Stimulated activated CD8-positive, alpha-beta memory T cell treated with anti-CD3 and anti-CD28 coated beads, Interleukin-7, amount 100 ng/mL, for 4 hours (primary cell): ENCODE results near the gene SEMA5A.
"Not testable (repeated sequence)": the region's sequence is repeated elsewhere in the genome, so short reads cannot be mapped to it uniquely, and the experiment has no call there.

ENCODE experiments used
- DNase-seq, 2 donors: peaks; one replicate each; pipeline ENCODE4 v3.0.0-alpha.2; 2020; ENCODE audit warnings: low read depth in 2 of 2

Gene SEMA5A

DNA sequence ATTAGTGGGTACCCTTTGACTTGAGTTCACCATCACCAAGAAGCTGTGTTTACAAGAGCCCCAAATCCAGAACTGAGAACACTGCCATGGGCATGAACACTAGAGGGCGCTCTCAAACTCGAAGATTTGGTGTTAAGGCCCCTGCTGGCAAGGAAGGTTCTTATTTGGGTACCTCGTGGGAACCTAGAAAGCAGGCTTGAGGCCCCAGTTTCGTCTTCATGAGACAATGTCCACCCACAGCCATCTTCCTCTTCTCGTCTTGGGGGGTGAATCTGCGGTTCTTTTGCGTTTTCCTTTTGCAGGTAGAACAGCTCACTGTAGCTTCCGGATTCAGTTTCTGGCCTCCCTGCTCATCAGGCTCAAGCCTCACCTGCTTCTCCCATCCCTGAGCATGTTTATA, 184.0 kb downstream of the SEMA5A start:
- DNase-seq: no peak

DNA sequence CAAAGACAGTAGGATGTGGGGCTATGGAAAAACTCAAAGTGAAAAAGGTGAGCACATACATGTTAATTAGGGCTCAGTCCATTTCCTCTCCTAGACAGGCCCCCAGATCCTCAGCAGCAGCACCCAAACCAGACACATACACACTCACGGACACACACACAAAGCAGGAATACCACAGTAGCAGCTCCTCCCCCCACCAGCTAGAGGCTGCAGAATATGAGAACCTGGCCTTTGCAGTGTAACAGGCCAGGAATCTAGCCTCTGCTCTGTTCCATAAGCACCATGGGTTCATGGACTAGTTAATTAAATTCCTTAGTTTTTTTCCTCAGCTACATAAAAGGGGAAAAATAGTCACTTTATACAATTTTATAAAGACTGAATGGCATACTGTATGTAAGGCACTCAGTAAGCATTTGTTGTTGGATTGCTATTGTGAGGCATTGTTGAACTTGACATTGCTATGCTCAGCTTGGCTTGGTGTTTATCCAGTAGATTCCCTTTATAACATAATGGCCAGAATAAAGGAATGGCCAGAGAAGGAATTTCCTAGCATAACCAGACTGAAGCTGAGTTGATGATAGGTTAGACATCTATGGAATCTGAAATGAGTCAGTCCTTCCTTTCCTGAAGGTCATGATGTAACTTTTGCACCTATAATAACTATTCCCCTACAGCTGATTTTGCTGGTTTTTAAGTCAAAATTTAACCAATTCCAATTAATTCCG, 186.8 kb downstream of the SEMA5A start:
- no peak for DNase-seq

DNA sequence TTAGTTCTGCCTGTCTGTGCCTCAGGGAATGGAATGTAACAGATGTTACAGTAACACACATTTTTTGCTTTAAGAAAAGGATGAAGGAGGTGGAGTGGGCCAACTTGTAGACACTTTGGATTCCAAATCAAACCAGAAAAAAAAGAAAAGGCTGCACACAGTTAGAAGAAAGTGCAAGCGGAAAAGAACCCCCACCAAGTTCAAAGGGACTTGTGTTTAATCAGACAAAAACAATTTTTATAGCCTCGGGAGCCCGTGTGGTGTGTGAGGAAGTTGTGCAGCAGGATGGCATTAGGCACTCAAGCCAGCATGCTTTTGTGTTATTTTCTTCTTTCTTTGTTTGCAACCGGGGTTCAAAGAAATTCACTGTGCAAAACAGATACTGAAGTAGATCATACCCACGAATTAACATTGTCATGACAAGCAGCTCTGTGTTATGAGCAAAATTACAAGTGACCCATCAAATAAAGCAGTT, 189.5 kb downstream of the SEMA5A start:
- DNase-seq: no peak

DNA sequence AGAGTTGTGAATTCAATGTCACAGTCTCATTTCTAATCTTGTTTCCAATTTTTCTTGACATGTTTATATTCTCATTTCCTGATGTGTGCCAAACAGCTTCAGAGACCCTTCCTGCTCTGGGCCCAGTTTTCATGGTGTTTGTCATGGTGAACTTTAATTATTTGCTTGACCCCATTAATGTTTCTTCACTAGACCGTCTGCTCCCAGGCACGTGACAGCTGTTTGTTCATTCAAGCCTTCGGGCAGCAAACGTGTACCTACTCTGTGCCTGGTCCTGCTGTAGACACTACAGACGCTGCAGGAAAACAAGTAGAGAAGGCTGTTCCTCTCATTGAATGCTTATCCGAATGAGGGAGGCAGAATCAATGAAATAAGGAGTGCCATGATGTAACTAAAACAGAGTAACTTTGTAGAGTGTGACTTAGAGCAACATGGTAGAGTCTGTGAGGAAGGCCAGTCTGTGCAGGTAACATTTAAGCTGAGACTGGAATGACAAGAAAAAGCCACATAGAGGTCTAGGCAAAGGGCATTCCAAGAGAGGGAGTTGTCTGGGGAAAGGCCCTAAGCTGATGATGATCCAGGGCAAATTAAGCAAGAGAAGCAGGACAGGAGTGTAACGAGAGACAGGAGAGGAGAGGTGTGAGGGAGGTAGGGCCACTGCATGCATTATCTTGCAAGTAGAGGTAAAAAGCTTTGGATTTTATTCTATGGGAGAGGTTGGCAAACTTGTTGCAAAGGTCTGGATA, 191.4 kb downstream of the SEMA5A start:
- no peak for DNase-seq

DNA sequence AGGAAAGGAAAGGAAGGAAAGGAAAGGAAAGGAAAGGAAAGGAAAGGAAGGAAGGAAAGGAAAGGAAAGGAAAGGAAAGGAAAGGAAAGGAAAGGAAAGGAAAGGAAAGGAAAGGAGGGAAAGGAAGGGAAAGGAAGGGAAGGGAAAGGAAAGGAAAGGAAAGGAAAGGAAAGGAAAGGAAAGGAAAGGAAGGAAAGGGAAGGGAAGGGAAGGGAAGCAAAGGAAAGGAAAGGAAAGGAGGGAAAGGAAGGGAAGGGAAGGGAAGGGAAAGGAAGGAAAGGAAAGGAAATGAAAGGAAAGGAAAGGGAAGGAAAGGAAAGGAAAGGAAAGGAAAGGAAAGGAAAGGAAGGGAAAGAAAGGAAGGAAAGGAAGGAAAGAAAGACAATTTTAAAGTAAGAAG, 192.8 kb downstream of the SEMA5A start:
- DNase-seq: not testable (repeated sequence)

DNA sequence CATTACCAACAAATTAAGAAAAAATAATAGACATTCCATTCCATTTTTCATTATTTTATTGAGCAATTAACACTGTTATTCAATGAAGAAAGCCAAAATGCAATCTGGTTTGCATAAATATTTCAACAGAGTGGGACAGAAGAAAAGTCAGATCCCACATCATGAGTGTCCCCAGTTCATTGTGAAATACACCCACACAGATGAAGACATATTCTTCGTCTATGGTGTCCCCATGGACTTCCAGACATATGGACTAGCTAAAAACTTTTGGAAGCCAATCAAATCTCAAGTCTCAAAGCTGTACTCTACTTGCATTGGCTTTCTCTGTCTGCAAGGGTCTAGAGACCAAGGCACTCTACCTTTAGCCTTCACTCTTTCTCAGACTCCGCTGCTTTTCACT, 194.3 kb downstream of the SEMA5A start:
- DNase-seq: no peak

DNA sequence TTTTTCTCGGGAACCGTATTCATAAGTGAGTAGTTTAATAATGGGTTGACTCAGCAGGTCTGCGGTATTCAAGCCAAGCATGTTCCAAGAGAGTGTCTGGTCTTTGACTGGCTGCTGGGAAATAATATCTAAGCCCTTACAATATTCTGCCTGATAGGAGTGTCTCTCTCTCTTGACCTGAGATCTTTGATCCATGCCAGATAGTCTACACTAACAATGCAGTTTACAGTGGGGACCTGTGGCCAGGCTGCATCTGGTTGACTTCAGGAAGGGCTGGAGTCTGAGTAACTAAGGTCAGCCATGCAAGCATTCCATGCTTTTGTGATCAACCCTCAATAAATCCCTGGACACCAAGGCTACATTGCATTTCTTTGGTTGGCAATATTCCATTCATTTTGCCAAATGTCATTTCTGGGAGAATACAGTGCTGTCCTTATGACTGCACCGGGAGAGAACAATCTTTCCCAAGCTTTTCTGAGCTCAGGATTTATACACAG, 195.5 kb downstream of the SEMA5A start:
- DNase-seq: no peak

DNA sequence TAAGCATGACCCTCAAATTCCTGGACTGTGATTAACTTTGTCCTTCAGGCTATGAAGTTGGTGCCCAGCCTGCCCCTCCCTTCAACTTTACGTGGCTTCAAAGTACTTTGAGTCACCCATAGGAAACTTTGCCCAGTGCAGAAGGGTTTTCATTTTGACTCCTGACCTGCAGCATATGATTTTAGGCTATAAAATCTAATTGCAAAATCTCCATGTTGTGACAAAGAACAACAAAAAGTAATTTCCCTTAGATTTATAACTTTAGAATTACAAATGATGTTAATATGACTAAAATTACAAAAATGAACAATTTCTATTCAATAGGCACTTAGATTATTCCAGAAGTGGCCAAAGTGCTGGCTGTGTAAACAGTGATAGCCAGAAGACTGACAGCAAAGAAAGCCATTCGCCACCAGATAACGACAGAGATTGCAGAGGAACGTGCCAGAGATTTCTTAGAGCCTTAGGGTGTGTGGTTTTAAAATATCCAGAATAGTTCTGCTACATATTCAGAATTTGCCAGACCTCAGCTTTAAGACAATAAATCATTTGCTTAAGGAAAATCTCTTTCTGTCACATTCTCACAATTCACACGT, 197.4 kb downstream of the SEMA5A start:
- no peak for DNase-seq

DNA sequence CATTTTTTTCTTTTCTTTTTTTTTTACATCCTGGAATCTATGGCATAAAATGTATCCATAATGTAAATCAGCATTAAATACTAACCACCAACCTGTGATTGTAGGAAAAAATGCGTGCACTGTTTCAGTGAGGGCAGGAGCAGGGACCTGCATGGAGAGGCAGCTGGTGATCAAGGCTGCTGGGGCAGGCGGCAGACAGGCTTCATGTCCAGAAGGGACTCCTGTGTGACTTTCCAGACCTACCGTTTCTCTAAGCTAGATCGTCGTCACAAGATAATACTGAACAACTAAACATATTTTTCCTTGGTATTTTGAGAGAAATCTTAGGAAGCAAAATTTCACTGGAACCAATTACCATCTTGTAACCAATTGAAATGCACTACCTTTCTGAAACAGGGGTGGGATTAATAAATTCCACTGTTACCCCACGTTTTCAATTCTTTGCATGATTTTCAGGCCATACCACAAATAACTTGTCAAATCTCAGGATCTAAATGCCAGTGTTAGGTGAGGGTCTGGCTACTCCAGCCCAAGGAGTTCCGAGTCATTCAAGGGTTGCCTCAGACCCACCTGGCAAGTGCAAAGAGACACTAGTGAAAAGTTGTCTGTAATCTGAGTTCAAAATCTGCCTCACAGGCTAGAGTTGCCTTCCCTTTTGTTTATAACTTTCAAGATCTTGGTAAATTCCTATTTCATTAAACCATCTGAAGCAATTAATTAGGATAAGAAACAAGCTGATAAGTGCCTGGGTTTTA, 198.2 kb downstream of the SEMA5A start:
- no peak for DNase-seq

DNA sequence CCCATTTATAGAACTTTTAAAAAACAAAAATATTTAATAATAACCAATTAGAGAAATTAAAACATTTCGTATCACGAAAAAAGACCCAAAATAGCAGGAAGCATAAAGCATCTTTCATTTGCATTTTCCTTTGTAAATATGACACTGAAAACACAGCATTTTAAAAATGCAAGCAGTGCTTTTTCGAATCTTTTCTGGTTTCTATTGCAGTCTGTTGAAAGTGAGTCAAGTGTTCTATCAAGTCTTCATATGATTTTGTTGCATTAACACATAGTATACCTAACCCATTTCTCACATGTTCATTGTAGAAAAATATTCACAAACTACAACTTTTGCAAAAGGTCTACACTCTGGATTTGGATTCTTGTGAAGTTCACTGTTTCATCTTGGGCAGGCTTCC, 198.8 kb downstream of the SEMA5A start:
- DNase-seq: no peak

DNA sequence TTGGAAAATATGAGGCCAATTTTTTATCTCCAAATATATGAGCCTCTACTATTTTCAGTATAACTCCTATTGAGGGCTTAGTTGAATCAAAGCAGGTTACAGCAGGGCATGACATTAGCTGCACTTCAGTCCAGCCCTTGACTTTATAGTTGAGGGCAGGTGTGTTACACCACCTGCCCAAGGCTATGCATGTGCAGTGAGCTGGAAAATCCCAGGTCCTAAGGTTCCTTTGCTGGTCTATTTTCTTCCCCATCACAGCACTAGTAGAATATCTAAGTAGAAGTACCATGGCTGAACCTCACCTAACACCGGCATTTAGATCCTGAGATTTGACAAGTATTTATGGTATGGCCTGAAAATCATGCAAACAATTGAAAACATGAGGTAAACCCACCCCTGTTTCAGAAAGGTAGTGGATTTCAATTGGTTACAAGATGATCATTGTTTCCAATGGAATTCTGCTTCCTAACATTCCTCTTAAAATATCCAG, 201.1 kb downstream of the SEMA5A start:
- no peak for DNase-seq

DNA sequence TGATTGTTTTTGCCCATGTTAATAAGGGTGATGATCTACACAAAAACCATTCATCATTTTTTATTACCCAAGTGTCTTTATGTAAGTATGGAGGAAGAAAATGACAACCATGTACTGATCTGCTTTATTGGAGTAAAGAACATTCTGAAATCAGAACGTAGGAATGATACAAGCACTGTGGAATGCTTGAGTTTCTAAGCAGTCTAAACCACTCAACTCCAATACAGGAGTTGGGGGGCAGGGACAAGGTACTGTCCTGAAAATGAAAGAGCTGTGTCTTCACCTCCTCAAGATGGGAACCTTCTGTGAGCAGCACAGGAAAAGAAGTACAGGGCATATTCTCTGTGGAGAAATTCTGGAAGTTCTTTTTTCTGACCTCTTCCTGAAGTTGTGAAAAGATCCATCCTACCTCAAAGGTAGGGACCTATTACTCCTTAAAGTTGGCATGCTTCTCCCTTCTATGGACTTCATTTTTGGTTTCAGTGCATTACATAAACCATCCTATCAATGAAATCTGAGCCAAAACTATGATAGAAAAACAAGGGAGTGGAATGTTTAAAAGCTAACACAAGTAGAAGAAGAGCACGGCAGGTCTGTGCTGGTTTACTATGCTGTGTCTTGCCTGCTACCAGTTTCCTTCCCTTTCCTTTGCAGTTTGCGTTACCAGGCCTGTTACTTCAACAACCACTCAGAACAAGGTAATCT, 202.6 kb downstream of the SEMA5A start:
- no peak for DNase-seq

DNA sequence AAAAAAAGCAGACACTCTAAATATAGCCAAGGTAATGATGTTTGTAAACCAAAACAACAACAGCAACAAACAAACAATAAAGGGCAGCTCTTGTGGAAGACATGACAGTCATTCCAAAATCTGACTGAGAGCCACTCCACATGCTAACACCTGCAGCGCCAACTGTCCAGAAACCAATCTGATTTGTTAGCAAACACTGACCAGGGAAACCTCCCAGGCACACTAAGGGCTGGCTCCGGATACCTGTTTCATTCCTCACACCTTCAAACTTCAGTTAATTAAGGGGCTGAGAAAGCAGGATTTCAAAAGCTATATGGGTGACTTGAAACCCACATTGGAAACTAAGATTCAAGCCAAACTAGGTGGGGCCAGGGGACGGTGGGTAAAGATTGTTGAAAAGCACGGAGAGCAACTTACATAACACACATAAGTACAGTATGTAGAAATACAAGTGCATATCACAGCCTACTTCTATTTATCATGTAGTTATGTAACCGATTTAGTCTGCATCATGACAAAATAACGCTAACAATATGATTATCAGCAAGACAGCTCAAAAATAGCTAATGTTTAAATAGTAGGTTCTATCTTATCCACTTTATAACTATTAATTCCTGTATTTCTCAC, 203.6 kb downstream of the SEMA5A start:
- no peak for DNase-seq

DNA sequence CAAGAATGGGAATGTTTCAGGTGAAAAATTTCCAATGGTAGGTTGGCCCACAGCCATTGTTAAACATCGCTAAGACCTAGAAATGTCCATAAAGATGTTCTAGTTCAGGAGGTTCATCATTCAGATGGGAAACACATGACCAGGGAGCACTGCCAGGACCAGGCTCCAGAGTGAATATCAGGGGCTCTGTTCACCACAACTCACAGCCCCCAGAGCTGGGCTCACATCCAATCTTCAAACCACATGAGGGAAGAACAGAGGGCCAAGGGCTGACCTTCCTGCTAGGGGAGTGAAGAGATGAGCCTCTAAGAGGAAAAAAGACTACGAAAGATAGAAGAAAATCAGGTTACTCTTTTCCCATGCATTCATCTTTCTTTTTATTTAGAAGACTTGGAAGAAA, 205.8 kb downstream of the SEMA5A start:
- DNase-seq: no peak

DNA sequence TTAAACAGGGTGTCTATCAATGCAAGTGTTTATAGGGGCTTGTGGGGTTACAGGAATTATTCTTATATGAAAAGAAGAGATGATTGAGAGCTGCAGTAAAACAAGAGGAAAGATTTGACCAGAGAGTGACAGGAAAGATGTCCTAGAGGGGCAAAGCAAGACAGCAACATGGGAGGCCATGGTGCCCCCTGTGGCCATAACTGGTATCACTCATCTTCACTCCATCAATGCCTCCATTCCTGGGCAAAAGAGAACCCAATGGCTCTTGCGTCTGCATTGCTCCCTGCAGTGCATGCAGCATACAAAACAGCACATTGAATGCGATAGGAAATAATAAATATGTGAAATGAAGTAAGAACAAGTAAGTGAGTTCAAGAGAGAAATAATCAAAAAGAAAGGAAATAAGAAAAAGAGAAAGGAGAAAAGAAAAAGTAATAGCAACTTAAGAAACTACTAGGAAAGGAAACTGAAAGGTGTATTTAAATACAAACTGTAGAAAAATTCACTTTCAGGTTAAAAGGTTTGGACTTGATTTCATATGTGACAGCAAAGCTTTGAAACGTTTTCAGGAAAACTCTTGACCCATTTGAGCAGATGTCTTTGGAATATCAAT, 206.6 kb downstream of the SEMA5A start:
- no peak for DNase-seq

DNA sequence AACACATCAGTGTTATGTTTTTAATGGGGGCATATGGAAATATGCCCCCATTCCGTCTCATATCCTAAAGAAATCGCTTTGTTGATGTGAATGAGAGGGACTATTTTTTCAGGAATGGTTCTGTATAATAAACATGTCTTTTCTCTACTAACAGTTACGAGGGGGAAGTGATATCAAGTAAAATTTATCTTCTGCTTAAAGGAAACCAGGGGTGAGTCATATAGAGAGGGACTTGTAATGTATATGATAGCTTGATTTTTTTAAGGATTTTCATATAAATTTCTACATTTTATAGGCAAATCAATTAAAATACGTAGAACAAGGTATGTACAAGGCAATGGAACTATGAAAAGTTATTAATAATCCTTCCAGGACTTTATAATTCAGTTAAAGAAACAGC, 207.1 kb downstream of the SEMA5A start:
- DNase-seq: no peak

DNA sequence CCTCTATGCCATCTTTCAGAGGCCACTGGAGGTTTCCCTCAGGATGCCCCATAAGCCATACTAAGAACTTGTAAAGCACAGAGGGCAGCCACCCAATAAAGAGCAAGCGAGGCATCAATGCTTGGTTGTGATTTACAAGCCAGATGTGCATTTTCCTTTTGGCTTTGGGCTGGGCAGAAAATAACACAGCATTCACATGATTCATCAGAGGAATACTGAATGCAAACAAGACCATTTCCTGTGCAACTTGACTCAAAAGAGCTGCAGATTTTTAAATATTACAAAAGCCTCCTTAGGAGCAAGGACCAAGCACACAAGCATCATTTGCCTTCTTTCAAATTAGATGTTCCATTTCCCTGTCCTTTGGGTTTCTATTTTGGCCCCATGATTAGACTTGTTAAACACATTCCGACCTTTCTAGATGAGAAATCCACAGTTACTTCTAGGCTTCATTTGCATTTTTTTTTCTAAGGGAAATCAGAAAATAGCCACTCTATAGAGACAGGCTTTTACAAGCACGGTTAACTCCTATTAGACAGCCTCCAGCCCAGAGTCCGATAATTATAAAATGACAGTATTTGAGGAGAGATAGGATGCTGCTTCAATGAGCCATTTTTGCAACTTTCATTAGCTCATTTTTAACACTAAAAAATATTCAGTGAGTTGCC, 207.8 kb downstream of the SEMA5A start:
- DNase-seq: no peak

DNA sequence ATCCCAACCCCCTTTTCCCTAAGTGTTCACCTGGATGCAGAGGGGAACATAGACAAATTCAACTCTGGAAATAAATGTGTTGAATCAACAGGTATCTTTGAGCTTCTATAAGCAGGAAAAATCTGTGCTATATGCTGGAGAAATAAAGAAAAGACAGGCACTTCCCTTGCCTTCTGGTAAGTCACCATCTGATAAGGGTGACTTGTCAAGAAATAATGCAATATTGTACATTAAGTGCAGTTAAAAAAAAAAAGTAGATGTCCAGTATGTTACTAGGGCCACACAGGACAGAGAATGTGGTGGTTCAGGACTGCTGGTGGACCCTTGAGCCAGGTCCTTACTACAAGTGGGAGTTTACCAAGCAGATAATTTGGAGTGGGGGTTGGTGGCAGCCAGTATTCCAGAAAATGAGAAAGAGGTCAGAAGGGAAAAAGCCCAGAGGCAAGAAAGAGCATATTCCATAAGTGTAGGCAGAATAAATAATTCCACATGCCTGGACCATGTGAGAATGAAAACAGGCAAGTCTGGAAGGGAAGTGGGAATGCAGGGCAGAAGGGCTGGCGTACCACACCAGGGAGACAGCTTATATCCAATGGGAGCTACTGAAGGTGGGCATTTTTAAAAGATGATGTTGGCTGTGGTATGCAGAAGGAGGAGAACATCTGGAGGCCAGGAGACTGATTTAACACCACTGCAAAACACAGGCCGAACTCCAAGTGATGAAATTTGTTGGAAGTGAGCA, 209.9 kb downstream of the SEMA5A start:
- no peak for DNase-seq

DNA sequence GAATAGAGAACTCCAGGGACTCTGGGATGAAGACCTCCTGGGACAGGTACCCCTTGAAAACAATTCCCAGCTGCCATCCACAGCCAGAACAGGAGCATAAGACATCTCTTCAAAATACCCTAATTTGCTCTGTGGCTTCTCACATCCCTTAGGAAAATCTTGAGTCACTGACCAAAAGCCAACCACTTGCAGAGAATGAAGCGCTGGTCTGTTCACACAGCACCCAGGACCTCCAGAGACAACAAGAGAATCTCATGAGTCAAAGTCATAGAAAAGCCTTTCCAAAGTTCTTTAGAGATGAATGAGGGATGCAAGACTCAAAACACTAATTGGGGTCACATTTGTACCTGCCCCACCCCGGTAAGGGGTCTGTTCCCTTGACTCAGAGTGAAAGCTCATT, 210.6 kb downstream of the SEMA5A start:
- DNase-seq: no peak
